IPS-NIHi7 (cell line): ENCODE measurements around the gene TLE7.

Experiments used
- DNase-seq: peaks from one replicate; pipeline ENCODE4 v3.0.0; 2012; ENCODE audit warnings: mixed read lengths; ENCODE audit errors: extremely low spot score

Gene TLE7

DNA sequence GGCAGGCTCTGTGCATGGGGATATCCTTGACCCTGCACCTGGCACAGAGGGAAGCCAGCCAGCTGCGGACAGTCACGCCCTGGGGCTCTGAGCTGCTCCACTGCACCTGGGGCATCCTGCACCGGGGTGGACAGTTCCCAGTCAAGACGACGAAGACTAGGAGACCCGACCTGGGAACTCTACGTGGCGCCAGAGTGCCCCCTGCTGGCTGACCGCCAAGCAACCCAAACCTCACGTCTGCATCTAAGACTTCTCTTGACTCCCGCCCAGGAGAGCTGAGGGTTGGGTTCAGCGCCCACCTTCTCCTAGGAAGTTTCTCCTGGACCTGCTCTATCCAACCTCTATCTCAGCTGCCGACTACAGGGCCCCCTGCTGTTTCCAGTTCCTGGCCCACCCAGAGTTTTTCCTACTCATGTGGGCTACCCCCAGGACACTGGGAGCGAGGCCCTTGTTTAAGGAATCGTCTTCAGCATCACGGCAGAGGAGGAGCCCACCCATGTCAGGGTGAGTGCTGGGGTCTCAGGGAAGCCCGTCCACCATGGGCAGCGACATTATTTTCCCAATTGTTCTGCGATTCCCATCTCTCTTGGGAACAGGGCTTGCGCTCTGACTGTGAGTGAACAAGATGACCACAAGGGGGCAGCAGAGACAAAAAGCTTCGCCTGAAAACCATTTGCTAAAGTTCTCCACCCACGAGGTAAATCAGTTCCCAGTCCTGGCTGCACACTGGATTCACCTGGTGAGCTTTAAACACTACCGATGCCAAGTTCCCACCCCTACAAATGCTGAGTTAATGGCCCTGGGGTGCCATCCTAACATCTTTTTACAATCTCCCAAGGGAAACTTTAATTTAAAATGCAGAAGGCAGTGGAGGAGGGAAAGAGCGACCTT, 29.3 kb downstream of the TLE7 start:
- peak; percentile 93 for DNase-seq

- DNase-seq, result no peak
Observed at GRCh38 chr16:71410146-71410545, 31.7 kb downstream of the TLE7 start.

GRCh38 chr16:71409011-71409775, 32.7 kb downstream of the TLE7 start:
- no peak for DNase-seq

- DNase-seq, result no peak
Observed at GRCh38 chr16:71408536-71408935, 33.3 kb downstream of the TLE7 start.

GRCh38 chr16:71407731-71408130, 34.1 kb downstream of the TLE7 start:
- no peak for DNase-seq

- DNase-seq, result no peak
Observed at GRCh38 chr16:71406724-71407123, 35.1 kb downstream of the TLE7 start.

DNA sequence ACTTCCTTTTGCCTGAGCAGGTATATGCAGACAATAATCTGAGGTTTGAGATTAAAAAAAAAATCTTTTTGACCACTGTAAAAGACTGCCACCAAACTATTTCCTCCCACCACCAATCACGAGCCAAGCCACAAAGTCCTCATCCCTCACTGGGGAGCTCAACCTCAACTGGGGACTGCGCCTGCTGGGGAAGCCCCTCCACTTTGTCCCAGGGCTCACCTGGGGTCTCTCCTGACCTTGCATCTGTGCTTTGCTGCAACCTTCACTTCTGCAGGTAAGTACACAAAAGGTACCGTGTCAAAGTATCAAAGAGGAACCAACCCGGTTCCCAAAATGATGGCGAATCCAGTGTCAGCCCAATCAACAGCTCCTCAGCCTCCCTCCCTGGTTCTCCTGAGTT, 35.5 kb downstream of the TLE7 start:
- no peak for DNase-seq

GRCh38 chr16:71404364-71404763, 37.5 kb downstream of the TLE7 start:
- no peak for DNase-seq

DNA sequence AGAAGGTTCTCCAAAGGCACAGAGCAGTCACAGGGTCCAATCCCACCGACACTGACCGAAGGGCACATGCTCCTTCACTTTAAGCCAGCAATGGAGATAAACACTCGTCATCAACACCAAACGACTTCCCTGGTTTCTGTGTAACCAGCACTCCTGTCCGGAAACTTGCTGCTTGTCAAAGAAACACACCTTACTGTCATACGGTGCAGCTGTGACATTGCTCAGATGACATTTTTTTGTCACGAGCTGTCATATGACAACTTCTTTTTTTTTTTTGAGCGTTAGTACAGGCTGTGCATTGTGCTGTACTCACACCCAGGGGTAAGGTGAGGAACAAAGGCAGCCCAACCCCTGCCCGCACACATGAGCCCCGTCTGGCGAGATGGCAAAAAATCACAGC, 39.2 kb downstream of the TLE7 start:
- no peak for DNase-seq

DNA sequence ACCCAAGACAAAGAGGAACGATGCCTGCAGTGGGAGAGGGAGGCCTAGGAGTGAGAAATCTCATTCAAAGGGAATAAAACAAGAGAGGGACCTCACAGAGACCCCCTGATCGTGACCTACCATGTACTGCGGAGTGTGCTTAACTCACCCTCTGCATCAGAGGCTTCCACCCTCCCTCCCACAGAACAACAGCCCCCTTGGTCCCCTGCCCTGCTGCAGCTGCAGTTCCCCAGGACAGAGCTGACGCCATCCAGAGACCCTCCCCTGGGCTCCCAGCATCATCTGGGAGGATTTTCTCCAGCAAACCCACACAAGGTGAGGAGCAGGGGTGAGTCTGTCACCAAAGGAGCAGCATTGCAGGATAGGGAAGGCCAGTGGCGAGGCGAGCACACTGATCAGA, 39.8 kb downstream of the TLE7 start:
- no peak for DNase-seq

DNA sequence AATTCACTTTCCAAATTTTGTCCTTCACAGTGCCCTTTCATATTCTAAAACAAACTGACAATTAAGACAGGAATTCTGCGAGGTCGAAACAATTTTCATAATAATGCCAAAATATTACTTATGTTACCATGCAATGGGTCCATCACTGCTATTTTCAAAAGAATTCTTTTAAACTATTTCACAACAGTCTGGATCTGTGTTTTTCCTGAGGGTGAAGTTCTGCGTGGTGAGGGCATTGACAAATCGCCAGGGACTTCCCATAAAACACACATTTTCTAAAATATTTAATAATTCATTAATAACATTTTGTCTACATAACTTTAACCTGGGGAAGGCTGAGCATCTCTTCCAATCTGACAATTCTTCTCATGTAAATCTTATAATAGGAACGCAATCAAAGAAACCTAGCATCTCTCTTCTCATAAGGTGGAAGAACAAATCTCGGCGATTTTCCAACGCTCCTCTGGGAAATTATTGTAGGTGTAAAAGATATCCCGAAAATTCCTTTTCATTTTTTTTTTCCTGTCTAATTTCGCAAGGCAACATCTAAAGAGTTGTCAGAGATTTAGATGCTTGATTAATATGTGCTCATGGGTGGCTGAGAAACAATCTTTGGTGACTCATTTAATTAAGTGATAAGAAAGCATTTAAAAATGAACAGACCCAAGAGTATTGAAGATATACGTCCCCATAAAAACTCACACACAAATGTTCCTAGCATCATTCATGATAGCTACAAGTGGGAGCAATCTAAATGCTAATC, 41.9 kb downstream of the TLE7 start:
- DNase-seq, result no peak

- DNase-seq, result no peak
Observed at GRCh38 chr16:71396594-71396993, 45.3 kb downstream of the TLE7 start.

DNA sequence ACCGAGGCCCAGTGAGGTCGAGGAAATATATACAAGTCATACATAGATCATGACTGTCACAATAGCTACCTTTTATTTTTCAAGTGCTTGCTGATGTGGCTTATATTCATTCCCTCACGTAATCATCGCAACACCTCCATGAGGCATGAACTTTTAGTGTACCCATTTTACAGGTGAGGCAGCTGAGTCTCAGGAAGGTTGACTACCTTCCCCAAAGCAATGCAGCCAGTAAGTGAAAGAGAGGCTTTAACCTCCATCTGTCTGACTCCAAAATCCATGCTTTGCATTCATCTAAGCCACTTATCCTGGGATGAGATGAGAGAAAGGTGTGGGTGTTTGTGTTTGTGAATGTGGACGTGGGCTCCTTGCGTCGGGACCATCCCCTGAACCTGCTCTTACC, 52.5 kb downstream of the TLE7 start:
- DNase-seq, result no peak

DNA sequence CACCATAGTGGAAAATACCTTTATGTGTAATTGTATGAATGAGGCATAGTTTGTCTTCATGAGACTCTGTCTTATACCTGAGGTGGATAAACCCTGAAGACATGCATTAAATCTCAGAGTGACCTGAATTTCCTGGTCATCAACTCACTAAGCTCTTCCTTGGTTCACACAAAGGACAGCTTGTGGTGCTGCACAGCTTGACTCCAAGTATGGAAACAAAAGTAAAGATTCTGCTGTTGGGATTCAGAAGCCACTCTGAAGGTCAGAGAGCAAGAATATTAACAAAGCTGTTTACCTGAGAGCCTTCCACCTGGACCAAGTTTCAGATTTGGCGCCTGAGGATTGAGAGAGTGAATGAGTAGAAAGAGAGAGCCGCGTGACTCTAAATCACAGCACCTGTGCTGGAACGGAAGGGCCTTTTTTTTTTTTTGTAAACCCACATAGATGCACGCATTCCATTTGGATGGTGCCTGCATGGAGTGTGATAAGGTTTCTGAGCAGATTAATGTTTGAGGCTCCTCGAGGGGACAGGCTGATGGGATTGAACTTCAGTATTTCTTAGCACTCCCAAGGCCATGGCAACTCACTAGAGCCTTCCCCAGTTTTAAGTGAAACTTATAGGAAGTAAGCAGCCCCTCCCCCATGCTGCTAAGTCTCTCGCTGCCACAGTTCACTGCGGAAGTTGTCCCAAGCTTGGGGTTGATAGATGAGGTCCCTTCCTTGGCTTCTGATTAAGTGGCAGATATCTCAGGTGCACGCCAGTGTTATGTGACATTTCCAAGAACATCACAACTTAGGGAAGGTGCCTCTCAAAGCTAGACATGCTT, 54.6 kb downstream of the TLE7 start:
- peak; percentile 34 for DNase-seq

GRCh38 chr16:71384073-71384724, 57.7 kb downstream of the TLE7 start:
- no peak for DNase-seq

DNA sequence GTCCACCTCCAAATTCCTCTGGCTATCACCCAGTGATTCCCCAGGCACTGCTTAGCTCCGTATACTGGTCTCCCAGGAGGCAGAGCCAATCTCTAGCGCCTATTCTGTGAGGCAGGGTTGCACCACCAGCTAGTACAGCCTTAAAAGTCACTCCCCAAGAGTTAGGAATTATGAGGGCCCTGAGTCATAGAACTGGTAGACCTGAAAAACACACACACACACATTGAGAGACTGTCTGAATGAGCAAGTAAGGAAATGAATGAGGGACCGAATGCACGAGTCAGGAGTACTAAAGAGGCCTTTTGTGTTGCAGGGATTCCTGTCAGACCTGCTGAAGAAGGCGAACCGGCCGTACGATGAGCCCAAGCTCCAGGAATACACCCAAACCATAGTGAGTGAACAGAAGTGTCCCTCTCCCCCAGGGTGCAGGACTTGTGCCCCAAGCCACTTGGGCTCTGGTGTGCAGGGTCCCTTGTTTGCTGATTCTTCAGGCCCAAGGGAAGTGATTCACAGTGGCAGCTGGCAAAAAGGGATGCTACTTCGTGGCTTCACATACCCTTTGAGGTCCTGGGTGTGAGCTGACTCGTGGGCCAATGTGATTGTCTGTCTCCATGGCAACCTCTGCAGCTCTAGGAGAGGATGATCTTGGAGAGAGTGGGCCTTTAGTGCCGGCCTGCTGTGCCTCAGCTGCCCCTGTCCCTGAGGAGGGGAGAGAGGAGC, 58.6 kb downstream of the TLE7 start:
- peak; percentile 36 for DNase-seq

DNA sequence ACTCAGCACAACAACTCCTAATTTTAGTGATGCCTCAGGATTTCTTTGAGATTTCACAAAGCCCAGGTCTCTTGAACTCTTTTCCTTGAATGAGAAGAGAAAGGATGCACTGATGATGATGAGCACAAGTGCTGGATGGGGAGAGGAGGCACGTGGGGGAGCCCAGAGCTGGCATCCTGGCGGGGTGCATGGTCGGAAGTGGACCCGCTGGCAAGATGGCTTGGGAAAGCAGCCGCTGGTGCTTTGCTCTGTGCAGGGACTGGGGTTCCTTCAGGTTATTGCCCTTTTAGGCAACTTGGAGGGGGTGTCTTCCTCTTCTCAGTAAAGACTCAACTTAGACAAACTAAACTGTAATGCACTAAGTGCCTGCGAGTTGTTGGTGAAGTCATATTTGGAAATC, 61.0 kb downstream of the TLE7 start:
- DNase-seq, result no peak
